Natural killer cell (primary cell): ENCODE measurements around the gene ZCCHC14. TPM values are rescaled to one million over a fixed set of nuclear protein-coding genes. Genes with fewer than 3 reads are reported as not detected.

Experiments used
- ATAC-seq, 3 donors: fragments of 150-1000 bp in 2 of 3; fragments of 200-7000 bp in 1 of 3; cut with Tn5 transposase; 1 replicate in 1 of 3; 2 replicates in 2 of 3; pipeline ENCODE4 v1.10.0; 2021; ENCODE audit warnings: mild to moderate bottlenecking in 2 of 3, moderate library complexity in 2 of 3
- DNase-seq, 2 donors: peaks; one replicate each; pipeline versions ENCODE4 v3.0.0 to v3.0.0-alpha.2; 2013 to 2021; ENCODE audit warnings: mixed read lengths in 1 of 2
- H3K27ac ChIP-seq: one replicate; pipeline ENCODE4 v1.5.1; 2013; ENCODE audit warnings: mild to moderate bottlenecking, low read length
- H3K27me3 ChIP-seq: one replicate; pipeline ENCODE4 v1.6.1; 2013; ENCODE audit warnings: low read length; ENCODE audit not compliant: control insufficient read depth, insufficient read depth
- H3K36me3 ChIP-seq: one replicate; pipeline ENCODE4 v1.6.1; 2013; ENCODE audit warnings: low read length; ENCODE audit not compliant: control insufficient read depth, insufficient read depth
- H3K4me1 ChIP-seq: one replicate; pipeline ENCODE4 v1.6.1; 2013; ENCODE audit warnings: low read length; ENCODE audit not compliant: control insufficient read depth, insufficient read depth
- H3K4me3 ChIP-seq: one replicate; pipeline ENCODE4 v1.5.1; 2013; ENCODE audit warnings: low read length
- H3K9me3 ChIP-seq: one replicate; pipeline ENCODE4 v1.6.1; 2013; ENCODE audit warnings: low read length; ENCODE audit not compliant: control insufficient read depth, insufficient read depth
- H3K27ac Mint-ChIP-seq, 2 donors: one replicate each; pipeline ENCODE4 v1.8.0; 2022; ENCODE audit warnings: mild to moderate bottlenecking in 2 of 2, mixed read lengths in 2 of 2, moderate library complexity in 1 of 2
- H3K27me3 Mint-ChIP-seq, 2 donors: one replicate each; pipeline ENCODE4 v1.8.0; 2022; ENCODE audit warnings: low read depth in 2 of 2, mixed read lengths in 2 of 2
- H3K36me3 Mint-ChIP-seq: one replicate; pipeline ENCODE4 v1.8.0; 2022; ENCODE audit warnings: mixed read lengths
- H3K4me1 Mint-ChIP-seq, 2 donors: one replicate each; pipeline ENCODE4 v1.8.0; 2022; ENCODE audit warnings: mixed read lengths in 2 of 2
- H3K4me3 Mint-ChIP-seq: one replicate; pipeline ENCODE4 v1.8.0; 2022; ENCODE audit warnings: mild to moderate bottlenecking, moderate library complexity, mixed read lengths
- H3K9me3 Mint-ChIP-seq, 2 donors: one replicate each; pipeline ENCODE4 v1.8.0; 2022; ENCODE audit warnings: mixed read lengths in 2 of 2
- WGBS: methylation state at CpG from one replicate; pipeline ENCODE4 v1.1.7; 2013; ENCODE audit warnings: missing lambda C conversion rate; ENCODE audit not compliant: insufficient coverage; 5-methylcytosine and 5-hydroxymethylcytosine counted together
- intact Hi-C: fragments of 100-400 bp; cut with micrococcal nuclease; formaldehyde crosslinking; loops from one replicate; pipeline ENCODE4 v1.14.2; 2022
- total RNA-seq, 4 donors: library from RNA; stranded (reverse); fragments of 120-200 nt in 1 of 4; gene quantifications; one replicate each; pipeline versions ENCODE4 v1.2.3 to v1.2.4, GENCODE V29; 2013 to 2022
- TF ChIP-seq, protein P1 (sequence below): fragments of 200-600 bp; IDR thresholded peaks from one replicate; pipeline ENCODE4 v1.8.0; 2022; ENCODE audit warnings: antibody characterized with exemption

The ZCCHC14 gene
- total RNA-seq, 3 donors from 2014 or later (not counting 1 experiment from before 2014, with no cell fraction given) = 12.2 to 20.9 (median 19.2) TPM

DNA sequence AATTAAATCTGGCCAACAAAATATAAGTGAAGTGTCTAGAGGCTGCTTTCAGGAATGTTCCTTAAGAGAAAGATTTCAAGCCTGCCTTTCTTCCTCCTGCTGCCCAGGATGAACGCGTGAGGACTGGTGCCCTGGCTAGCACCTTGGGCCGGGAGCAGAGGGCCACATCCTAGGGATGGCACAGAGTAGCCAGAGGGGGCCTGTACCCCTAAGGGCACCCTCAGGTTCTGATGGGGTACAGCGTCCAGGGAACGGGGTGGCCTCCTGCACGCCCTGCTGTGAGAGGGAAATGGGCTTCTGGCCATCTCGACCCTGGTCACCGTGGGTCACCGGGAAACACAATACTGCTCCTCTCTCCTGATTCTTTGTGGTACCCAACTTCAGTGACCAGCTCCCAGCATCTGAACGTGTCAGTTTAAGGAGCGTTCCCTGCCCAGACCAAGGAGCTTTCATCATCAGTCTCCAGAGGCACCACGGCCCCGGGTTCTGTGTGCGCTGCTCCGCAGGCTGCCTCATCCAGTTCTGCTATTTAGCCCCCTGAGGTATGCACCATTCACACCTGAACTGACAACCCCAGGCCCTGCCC lies 60.4 kb downstream of the ZCCHC14 start:
- 98% methylated on average over 15 of the region's 15 CpGs for WGBS
- intact Hi-C loops = no loop called here
- Histone ChIP-seq H3K4me3 (no peak overlapping the region), H3K36me3 (peaks cover 2% of the 10 kb centered on the region), H3K27ac (no peak overlapping the region), H3K9me3 (no peaks in the 10 kb centered on the region), H3K27me3 (no peaks in the 10 kb centered on the region), H3K4me1 (peaks cover 21% of the 10 kb centered on the region)
- ATAC-seq (no peak), DNase-seq (no peak)
- peaks cover 16 to 26% of the 10 kb centered on the region in 2 donors for H3K4me1 Mint-ChIP-seq
- TF ChIP-seq, protein P1, sequence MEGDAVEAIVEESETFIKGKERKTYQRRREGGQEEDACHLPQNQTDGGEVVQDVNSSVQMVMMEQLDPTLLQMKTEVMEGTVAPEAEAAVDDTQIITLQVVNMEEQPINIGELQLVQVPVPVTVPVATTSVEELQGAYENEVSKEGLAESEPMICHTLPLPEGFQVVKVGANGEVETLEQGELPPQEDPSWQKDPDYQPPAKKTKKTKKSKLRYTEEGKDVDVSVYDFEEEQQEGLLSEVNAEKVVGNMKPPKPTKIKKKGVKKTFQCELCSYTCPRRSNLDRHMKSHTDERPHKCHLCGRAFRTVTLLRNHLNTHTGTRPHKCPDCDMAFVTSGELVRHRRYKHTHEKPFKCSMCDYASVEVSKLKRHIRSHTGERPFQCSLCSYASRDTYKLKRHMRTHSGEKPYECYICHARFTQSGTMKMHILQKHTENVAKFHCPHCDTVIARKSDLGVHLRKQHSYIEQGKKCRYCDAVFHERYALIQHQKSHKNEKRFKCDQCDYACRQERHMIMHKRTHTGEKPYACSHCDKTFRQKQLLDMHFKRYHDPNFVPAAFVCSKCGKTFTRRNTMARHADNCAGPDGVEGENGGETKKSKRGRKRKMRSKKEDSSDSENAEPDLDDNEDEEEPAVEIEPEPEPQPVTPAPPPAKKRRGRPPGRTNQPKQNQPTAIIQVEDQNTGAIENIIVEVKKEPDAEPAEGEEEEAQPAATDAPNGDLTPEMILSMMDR = no peak
- no peaks in the 10 kb centered on the region for H3K9me3 Mint-ChIP-seq
- H3K27me3 Mint-ChIP-seq = no peaks in the 10 kb centered on the region
- H3K27ac Mint-ChIP-seq = no peak overlapping the region
- no peaks in the 10 kb centered on the region for H3K36me3 Mint-ChIP-seq
- H3K4me3 Mint-ChIP-seq = no peak overlapping the region

DNA sequence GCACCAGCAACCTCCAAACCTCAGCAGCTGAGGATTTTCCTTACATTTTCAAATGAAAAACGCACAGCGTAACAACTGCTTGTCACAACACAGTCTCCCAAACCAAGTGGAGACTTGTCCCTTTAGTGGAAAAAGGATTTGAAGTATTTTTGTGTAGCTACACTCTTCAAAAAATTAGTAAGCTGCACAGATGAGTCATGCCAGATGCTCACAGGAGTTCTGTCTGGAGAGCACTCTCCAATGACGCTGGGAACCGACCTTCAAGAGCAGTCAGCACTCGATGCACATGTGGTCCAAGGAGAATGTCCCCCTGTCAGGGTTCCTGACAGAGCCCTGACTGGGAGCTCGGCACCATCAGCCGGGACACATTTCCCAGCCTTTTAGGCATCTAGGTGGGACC lies 60.9 kb downstream of the ZCCHC14 start:
- 92% methylated on average over 7 of the region's 7 CpGs for WGBS
- no peak overlapping the region for H3K27ac Mint-ChIP-seq
- ATAC-seq (no peak), DNase-seq (no peak)
- H3K27ac ChIP-seq = no peak overlapping the region
- H3K4me1 ChIP-seq = peaks cover 19% of the 10 kb centered on the region
- no peak overlapping the region for H3K4me3 Mint-ChIP-seq
- H3K27me3 Mint-ChIP-seq = no peaks in the 10 kb centered on the region
- H3K4me1 Mint-ChIP-seq = peaks cover 16 to 25% of the 10 kb centered on the region in 2 donors
- H3K9me3 ChIP-seq = no peaks in the 10 kb centered on the region
- no peaks in the 10 kb centered on the region for H3K9me3 Mint-ChIP-seq
- no peaks in the 10 kb centered on the region for H3K27me3 ChIP-seq
- no peak overlapping the region for H3K4me3 ChIP-seq
- peaks cover 2% of the 10 kb centered on the region for H3K36me3 ChIP-seq
- no peaks in the 10 kb centered on the region for H3K36me3 Mint-ChIP-seq
- intact Hi-C loops = no loop called here
- TF ChIP-seq, protein P1 = no peak

DNA sequence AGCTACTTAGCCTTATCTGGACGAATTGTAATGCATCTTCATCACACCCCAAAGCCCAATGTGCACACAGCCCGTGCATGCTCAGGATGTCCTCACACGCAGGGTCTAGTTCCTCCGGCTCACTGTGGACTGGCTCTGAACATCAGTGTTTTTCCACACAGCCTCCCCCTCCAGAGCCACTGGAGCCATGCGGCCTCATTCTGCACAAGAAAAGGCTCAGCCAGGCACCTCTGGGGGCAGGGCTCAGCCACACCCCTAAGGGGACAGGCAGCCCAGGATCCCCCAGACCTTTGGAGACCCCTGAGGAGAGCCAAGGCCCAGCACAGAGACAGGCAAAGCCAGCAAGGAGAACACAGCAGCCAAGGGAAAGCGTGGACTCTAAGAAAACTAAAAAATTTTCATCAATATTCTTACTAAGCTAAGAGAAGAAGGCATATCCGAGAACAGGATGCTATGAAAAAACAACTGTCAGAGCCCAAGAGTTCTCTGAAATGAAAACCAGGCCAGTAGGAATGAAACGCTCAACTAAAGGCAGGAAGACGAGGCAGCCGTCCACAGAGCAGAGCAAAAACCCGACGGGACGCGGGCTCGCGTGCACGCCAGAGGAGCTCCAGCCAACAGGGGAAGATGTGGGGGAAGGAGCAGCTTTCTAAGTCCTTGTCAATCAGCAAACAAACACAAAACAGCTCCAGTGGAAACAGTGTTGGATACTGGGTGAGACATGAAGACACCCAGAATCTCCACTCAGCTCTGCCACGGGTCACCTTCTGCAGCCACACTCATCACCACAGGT lies 66.2 kb downstream of the ZCCHC14 start:
- Mint-ChIP-seq H3K9me3 (no peaks in the 10 kb centered on the region), H3K27ac (no peak overlapping the region), H3K27me3 (no peaks in the 10 kb centered on the region), H3K4me1 (peaks cover 4 to 11% of the 10 kb centered on the region in 2 donors), H3K4me3 (no peak overlapping the region), H3K36me3 (peaks cover 7% of the 10 kb centered on the region)
- H3K27ac ChIP-seq = no peak overlapping the region
- no peak for DNase-seq
- peaks cover 10% of the 10 kb centered on the region for H3K36me3 ChIP-seq
- ATAC-seq = no peak
- TF ChIP-seq, protein P1 = no peak
- 95% methylated on average over 18 of the region's 18 CpGs for WGBS
- H3K4me3 ChIP-seq = no peak overlapping the region
- H3K4me1 ChIP-seq = no peaks in the 10 kb centered on the region
- H3K9me3 ChIP-seq = no peaks in the 10 kb centered on the region
- no peaks in the 10 kb centered on the region for H3K27me3 ChIP-seq
- intact Hi-C loops = no loop called here
